ENCODE results near the gene CA9.

GRCh38 chr9:35689542-35690293 lies 16.0 kb downstream of the CA9 start, which contains the start of gene TPM2:
- TF ChIP-seq IRF2 (CRISPR knock-in tag; IDR thresholded peaks at IDR 0.05) (no peak), CTCF (IDR thresholded peaks at IDR 0.05 in 2 of 3, conservative IDR thresholded peaks at IDR 0.05 in 1 of 3; ENCODE audit: insufficient read depth in 2 of 3, low read depth in 1 of 3, low read length in 3 of 3) (no peak), TSHZ1 (CRISPR knock-in tag; IDR thresholded peaks at IDR 0.05) (no peak), POLR2A (conservative IDR thresholded peaks at IDR 0.05) (no peak)

Measured in K562 (cell line).